Left cardiac atrium (tissue), 4 donors: Measurements from ENCODE around the gene ATF7. TPM values are rescaled to one million over a fixed set of nuclear protein-coding genes. Genes with fewer than 3 reads are reported as not detected.
A peak's percentile ranks its signal among the peaks of the same experiment; 100 is the strongest.
"Not testable (repeated sequence)": the region's sequence is repeated elsewhere in the genome, so short reads cannot be mapped to it uniquely, and the experiment has no call there.

Experiments
- ATAC-seq, 2 donors: fragments of 200-7000 bp; cut with Tn5 transposase; one replicate each; pipeline ENCODE4 v1.9.1; 2020; ENCODE audit warnings: mild to moderate bottlenecking in 2 of 2, moderate library complexity in 2 of 2
- DNase-seq: peaks from one replicate; pipeline ENCODE4 v3.0.0-alpha.2; 2020
- intact Hi-C, 2 donors: fragments of 100-400 bp; cut with DNase I; formaldehyde crosslinking; loops; one replicate each; pipeline versions ENCODE4 v1.14.1 to v1.15.1; 2022 to 2023
- total RNA-seq, 2 donors: library from RNA; stranded (reverse); fragmentation: NEBNext Ultra II Directional; extraction: Animal tissue kit (Norgen Biotek cat#: 25700); gene quantifications; one replicate each; pipeline ENCODE4 v1.2.1, GENCODE V29; 2021
- donor health status: DM: no; HTN: yes; CAD: no.
- donor health status: DM: no; HTN: yes; CAD: no; lungs with severe emphysema.
- donor health status: DM: yes; HTN: yes; CAD: no.
- donor health status: Dilated cardiomyopathy.

Gene ATF7
- total RNA-seq, 2 donors from 2014 or later: 30.1 to 34.7 TPM

GRCh38 chr12:53497461-53497860, 128.7 kb downstream of the ATF7 start:
- intact Hi-C loops: no loop called here
- DNase-seq (no peak), ATAC-seq (no peak)

GRCh38 chr12:53496752-53497032, 129.5 kb downstream of the ATF7 start:
- DNase-seq: no peak
- intact Hi-C loops: no loop called here
- ATAC-seq: no peak

- ATAC-seq: peak in 1 of 2 donors; percentile 5
- intact Hi-C loops: no loop called here
- DNase-seq: peak; percentile 74
These were observed 130.1 kb downstream of the ATF7 start for GRCh38 chr12:53495903-53496751.

GRCh38 chr12:53493610-53494391, 132.4 kb downstream of the ATF7 start:
- DNase-seq: no peak
- ATAC-seq: no peak
- intact Hi-C loops: no loop called here

- intact Hi-C loops: no loop called here
- DNase-seq (peak; percentile 95), ATAC-seq (peak; percentile 94 to 95)
These were observed 133.2 kb downstream of the ATF7 start for GRCh38 chr12:53492830-53493609.

- intact Hi-C loops: no loop called here
- ATAC-seq (no peak), DNase-seq (no peak)
These were observed 134.0 kb downstream of the ATF7 start for GRCh38 chr12:53492188-53492587.

GRCh38 chr12:53489242-53489864, 136.8 kb downstream of the ATF7 start:
- intact Hi-C loops: no loop called here
- DNase-seq: no peak
- no peak for ATAC-seq

- intact Hi-C loops: no loop called here
- no peak for DNase-seq
- ATAC-seq: no peak
These were observed 139.3 kb downstream of the ATF7 start for GRCh38 chr12:53486736-53487487.

GRCh38 chr12:53485955-53486735, 140.0 kb downstream of the ATF7 start:
- ATAC-seq (peak in 1 of 2 donors; percentile 1), DNase-seq (no peak)
- intact Hi-C loops: no loop called here

- intact Hi-C loops: no loop called here
- no peak for DNase-seq
- no peak for ATAC-seq
These were observed 141.3 kb downstream of the ATF7 start for GRCh38 chr12:53484686-53485575.

- ATAC-seq (peak in 1 of 2 donors; percentile 3), DNase-seq (no peak)
- intact Hi-C loops: no loop called here
These were observed 142.2 kb downstream of the ATF7 start for GRCh38 chr12:53483979-53484377.

- ATAC-seq: peak; percentile 3 to 12
- intact Hi-C loops: no loop called here
- no peak for DNase-seq
These were observed 142.8 kb downstream of the ATF7 start for GRCh38 chr12:53483225-53483978.

- intact Hi-C loops: no loop called here
- DNase-seq (no peak), ATAC-seq (peak; percentile 6 to 16)
These were observed 143.5 kb downstream of the ATF7 start for GRCh38 chr12:53482626-53483168.

GRCh38 chr12:53481939-53482586, 144.1 kb downstream of the ATF7 start:
- DNase-seq (no peak), ATAC-seq (no peak)
- intact Hi-C loops: no loop called here

- ATAC-seq, intact Hi-C loops, DNase-seq: not testable (repeated sequence)
These were observed 144.7 kb downstream of the ATF7 start for GRCh38 chr12:53481458-53481857.
